Liver (tissue), 9 donors: ENCODE results near the gene GATAD1. TPM values are rescaled to one million over a fixed set of nuclear protein-coding genes. Genes with fewer than 3 reads are reported as not detected.

Experiments
- DNase-seq: peaks from one replicate; pipeline ENCODE4 v3.0.0-alpha.2; 2017; ENCODE audit warnings: low spot score
- H3K27ac ChIP-seq, 2 donors: one replicate each; pipeline ENCODE4 v1.7.0; 2013; ENCODE audit warnings: inconsistent platforms in 2 of 2, low read length in 2 of 2, control low read depth in 1 of 2, low read depth in 1 of 2, mild to moderate bottlenecking in 1 of 2
- H3K27me3 ChIP-seq, 4 donors: one replicate each; pipeline versions ENCODE4 v1.6.1 to v1.7.0; 2013; ENCODE audit warnings: low read length in 3 of 4, inconsistent platforms in 1 of 4, mild to moderate bottlenecking in 1 of 4, moderate library complexity in 1 of 4; ENCODE audit not compliant: control insufficient read depth in 4 of 4, insufficient read depth in 4 of 4
- H3K36me3 ChIP-seq, 4 donors: one replicate each; pipeline versions ENCODE4 v1.6.1 to v1.7.0; 2013; ENCODE audit warnings: low read length in 3 of 4, mild to moderate bottlenecking in 3 of 4, low read depth in 1 of 4, moderate library complexity in 1 of 4; ENCODE audit not compliant: control insufficient read depth in 4 of 4, insufficient read depth in 3 of 4
- H3K4me1 ChIP-seq, 4 donors: one replicate each; pipeline versions ENCODE4 v1.6.1 to v1.7.0; 2013; ENCODE audit warnings: low read length in 3 of 4, mild to moderate bottlenecking in 3 of 4, moderate library complexity in 1 of 4; ENCODE audit not compliant: control insufficient read depth in 4 of 4, insufficient read depth in 4 of 4
- H3K4me3 ChIP-seq, 3 donors: one replicate each; pipeline versions ENCODE4 v1.6.1 to v1.7.0; 2013; ENCODE audit warnings: low read length in 3 of 3, control low read depth in 1 of 3, low read depth in 1 of 3, mild to moderate bottlenecking in 1 of 3
- H3K9ac ChIP-seq, 2 donors: one replicate each; pipeline ENCODE4 v1.7.0; 2013; ENCODE audit warnings: low read length in 2 of 2, mild to moderate bottlenecking in 2 of 2, moderate library complexity in 2 of 2, control low read depth in 1 of 2, low read depth in 1 of 2
- H3K9me3 ChIP-seq, 4 donors: one replicate each; pipeline versions ENCODE4 v1.6.1 to v1.7.0; 2013; ENCODE audit warnings: low read length in 3 of 4; ENCODE audit not compliant: control insufficient read depth in 4 of 4
- CTCF ChIP-seq: fragments of 150-350 bp; IDR thresholded peaks from 2 replicates; pipeline ENCODE4 v1.5.1; 2017; ENCODE audit warnings: improper control_type of control experiment, low read depth, low read length; ENCODE audit not compliant: missing input control
- EGR1 ChIP-seq, 2 donors: IDR thresholded peaks; 2 replicates each; pipeline ENCODE4 v1.6.1; 2016 to 2018; ENCODE audit warnings: antibody characterized with exemption in 2 of 2, low read depth in 2 of 2
- FOXA1 ChIP-seq: IDR thresholded peaks from 2 replicates; pipeline ENCODE4 v1.6.1; 2016; ENCODE audit warnings: antibody characterized with exemption
- FOXA2 ChIP-seq: IDR thresholded peaks from 2 replicates; pipeline ENCODE4 v1.6.1; 2016; ENCODE audit warnings: antibody characterized with exemption
- GABPA ChIP-seq, 2 donors: IDR thresholded peaks in 1 of 2; conservative IDR thresholded peaks in 1 of 2; 2 replicates each; pipeline ENCODE4 v1.6.1; 2016; ENCODE audit warnings: antibody characterized with exemption in 2 of 2, mild to moderate bottlenecking in 1 of 2, moderate library complexity in 1 of 2
- HNF4A ChIP-seq, 2 donors: conservative IDR thresholded peaks; 2 replicates each; pipeline ENCODE4 v1.6.1; 2016; ENCODE audit warnings: antibody characterized with exemption in 2 of 2, mild to moderate bottlenecking in 2 of 2
- HNF4G ChIP-seq: IDR thresholded peaks from 2 replicates; pipeline ENCODE4 v1.6.1; 2016; ENCODE audit warnings: antibody characterized with exemption
- JUND ChIP-seq, 2 donors: IDR thresholded peaks; 2 replicates each; pipeline ENCODE4 v1.6.1; 2016; ENCODE audit warnings: antibody characterized with exemption in 2 of 2
- NR2F2 ChIP-seq: IDR thresholded peaks from 2 replicates; pipeline ENCODE4 v1.6.1; 2016; ENCODE audit warnings: antibody characterized with exemption
- RAD21 ChIP-seq, 2 donors: IDR thresholded peaks; 2 replicates each; pipeline ENCODE4 v1.6.1; 2016; ENCODE audit warnings: antibody characterized with exemption in 2 of 2, mild to moderate bottlenecking in 2 of 2
- RXRA ChIP-seq, 2 donors: IDR thresholded peaks; 2 replicates each; pipeline ENCODE4 v1.6.1; 2017 to 2018; ENCODE audit warnings: antibody characterized with exemption in 2 of 2, mild to moderate bottlenecking in 1 of 2
- SP1 ChIP-seq: IDR thresholded peaks from 2 replicates; pipeline ENCODE4 v1.6.1; 2018; ENCODE audit warnings: antibody characterized with exemption, mild to moderate bottlenecking
- TAF1 ChIP-seq: conservative IDR thresholded peaks from 2 replicates; pipeline ENCODE4 v1.6.1; 2016; ENCODE audit warnings: antibody characterized with exemption, mild to moderate bottlenecking
- YY1 ChIP-seq: IDR thresholded peaks from 2 replicates; pipeline ENCODE4 v1.6.1; 2016; ENCODE audit warnings: antibody characterized with exemption, mild to moderate bottlenecking
- WGBS: extraction: QIAGEN DNeasy Blood & Tissue Kit; methylation state at CpG from one replicate; pipeline ENCODE4 v1.1.7; 2013; 5-methylcytosine and 5-hydroxymethylcytosine counted together
- polyA plus RNA-seq, 2 donors: library from polyadenylated mRNA; stranded (reverse) in 1 of 2; unstranded in 1 of 2; fragments of 200-250 nt in 1 of 2; fragments of >200 nt in 1 of 2; fragmentation: Nextera tagmentation in 1 of 2; extraction: Ambion mirVana in 1 of 2; gene quantifications; one replicate each; pipeline versions ENCODE4 v1.2.1 to v1.2.3, GENCODE V29; 2013 to 2015
- total RNA-seq, 2 donors: library from RNA; depleted of rRNA; stranded (reverse); fragments of >200 nt; gene quantifications; one replicate each; pipeline ENCODE4 v1.2.3, GENCODE V29; 2014
- TF ChIP-seq, protein P1 (sequence below): IDR thresholded peaks from 2 replicates; pipeline ENCODE4 v1.6.1; 2016; ENCODE audit warnings: antibody characterized with exemption
- TF ChIP-seq, protein P2 (sequence below): IDR thresholded peaks from 2 replicates; pipeline ENCODE4 v1.6.1; 2016; ENCODE audit warnings: antibody characterized with exemption, mild to moderate bottlenecking
- TF ChIP-seq, protein P3 (sequence below): IDR thresholded peaks from 2 replicates; pipeline ENCODE4 v1.6.1; 2016; ENCODE audit warnings: antibody characterized with exemption
- donor health status: healthy.
- donor health status: healthy.
- donor health status: healthy.
- donor health status: healthy.
- donor health status: healthy.

Gene GATAD1
- total and polyA plus RNA-seq, 4 donors, result 7.8 to 22.8 (median 10.8) TPM

- H3K9ac ChIP-seq, result no peak overlapping the region
- H3K9me3 ChIP-seq, result no peaks in the 10 kb centered on the region
- TF ChIP-seq NR2F2 (no peak), HNF4G (no peak), TAF1 (no peak)
- TF ChIP-seq, protein P1, sequence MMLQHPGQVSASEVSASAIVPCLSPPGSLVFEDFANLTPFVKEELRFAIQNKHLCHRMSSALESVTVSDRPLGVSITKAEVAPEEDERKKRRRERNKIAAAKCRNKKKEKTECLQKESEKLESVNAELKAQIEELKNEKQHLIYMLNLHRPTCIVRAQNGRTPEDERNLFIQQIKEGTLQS, result no peak
- DNase-seq, result no peak
- no peak overlapping the region for H3K27ac ChIP-seq
- 96% methylated on average over 8 of the region's 8 CpGs for WGBS
- no peaks in the 10 kb centered on the region for H3K36me3 ChIP-seq
- peaks cover 0 to 9% (median 3%) of the 10 kb centered on the region in 4 donors for H3K4me1 ChIP-seq
- no peak overlapping the region for H3K4me3 ChIP-seq
- H3K27me3 ChIP-seq, result no peaks in the 10 kb centered on the region
Measured at GRCh38 chr7:92433019-92433418, 14.3 kb upstream of the GATAD1 start.

DNA sequence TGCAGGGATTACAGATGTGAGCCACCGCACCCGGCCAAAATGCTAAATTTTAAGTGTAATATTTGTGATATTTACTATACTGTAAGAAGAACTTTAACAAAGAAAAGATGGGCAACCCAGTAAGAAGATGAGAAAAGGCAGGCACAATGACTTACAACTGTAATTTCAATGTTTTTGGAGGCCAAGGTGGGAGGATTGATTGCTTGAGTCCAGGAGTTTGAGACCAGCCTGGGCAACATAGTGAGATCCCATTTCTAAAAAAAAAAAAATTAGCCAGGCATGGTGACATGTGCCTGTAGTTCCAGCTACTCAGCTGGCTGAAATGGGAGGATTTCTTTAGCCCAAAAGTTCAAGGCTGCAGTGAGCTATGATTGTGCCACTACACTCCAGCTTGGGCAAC is 11.7 kb upstream of the GATAD1 start:
- no peaks in the 10 kb centered on the region for H3K27me3 ChIP-seq
- no peak for TF ChIP-seq RAD21 (IDR thresholded peaks at IDR 0.05)
- TF ChIP-seq SP1, result no peak
- TF ChIP-seq, protein P1, result no peak
- TF ChIP-seq GABPA (IDR thresholded peaks at IDR 0.05 in 1 of 2, conservative IDR thresholded peaks at IDR 0.05 in 1 of 2), result no peak
- no peak for TF ChIP-seq NR2F2
- no peak for TF ChIP-seq HNF4G
- TF ChIP-seq EGR1 (IDR thresholded peaks at IDR 0.05; ENCODE audit: low read depth in 2 of 2), result no peak
- TF ChIP-seq RXRA (IDR thresholded peaks at IDR 0.05), result no peak
- TF ChIP-seq CTCF, result no peak
- WGBS, result 96% methylated on average over 2 of the region's 2 CpGs
- no peaks in the 10 kb centered on the region for H3K36me3 ChIP-seq
- no peak overlapping the region for H3K27ac ChIP-seq
- H3K4me3 ChIP-seq, result no peak overlapping the region
- no peak for DNase-seq
- no peak overlapping the region for H3K9ac ChIP-seq
- H3K9me3 ChIP-seq, result no peaks in the 10 kb centered on the region
- H3K4me1 ChIP-seq, result peaks cover 0 to 9% (median 3%) of the 10 kb centered on the region in 4 donors

DNA sequence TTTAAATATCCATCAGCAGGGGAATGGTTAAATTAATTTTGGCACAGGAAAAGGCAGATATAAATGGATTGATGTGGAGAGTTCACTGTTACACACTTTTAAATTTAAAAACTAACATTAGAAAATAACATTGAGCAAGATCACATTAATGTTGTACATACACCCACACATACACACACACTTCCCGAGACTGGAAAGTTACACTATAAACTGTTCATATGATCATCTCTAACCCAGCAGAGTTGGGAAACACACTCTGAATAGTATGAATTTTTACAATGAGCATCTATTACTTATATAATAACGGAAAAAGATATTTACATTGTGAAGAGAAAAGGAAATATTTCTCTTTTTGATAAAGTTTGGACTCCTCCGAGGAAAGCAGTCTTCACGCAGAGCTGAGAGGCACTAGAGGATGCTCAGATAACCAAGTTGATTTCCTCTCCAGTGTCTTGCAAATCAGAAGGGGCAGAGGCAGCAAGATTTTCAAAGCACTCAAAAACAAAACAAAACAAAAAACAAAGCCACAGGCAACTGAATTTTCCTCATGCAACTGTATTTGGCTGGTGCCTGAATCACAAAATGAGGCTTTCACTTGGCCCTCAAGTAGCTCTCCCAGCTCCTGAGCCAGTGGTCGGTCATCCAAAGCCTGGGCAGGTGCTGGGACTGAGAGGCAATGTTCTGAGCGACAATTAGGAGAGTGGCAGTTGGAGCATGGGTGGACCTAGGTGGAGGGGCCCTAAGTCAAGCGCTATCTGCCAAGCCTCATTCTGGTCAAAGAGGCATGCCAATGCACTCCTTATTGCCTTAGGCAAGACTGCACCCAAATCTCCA is 10.5 kb upstream of the GATAD1 start:
- WGBS, result 77% methylated on average over 7 of the region's 7 CpGs
- DNase-seq, result no peak
- no peaks in the 10 kb centered on the region for H3K27me3 ChIP-seq
- no peaks in the 10 kb centered on the region for H3K9me3 ChIP-seq
- peaks cover 0 to 9% (median 3%) of the 10 kb centered on the region in 4 donors for H3K4me1 ChIP-seq
- no peak overlapping the region for H3K9ac ChIP-seq
- no peak overlapping the region for H3K27ac ChIP-seq
- no peaks in the 10 kb centered on the region for H3K36me3 ChIP-seq
- H3K4me3 ChIP-seq, result no peak overlapping the region
- TF ChIP-seq FOXA2 (no peak), YY1 (no peak), CTCF (no peak), JUND (IDR thresholded peaks at IDR 0.05) (no peak), NR2F2 (no peak), HNF4A (conservative IDR thresholded peaks at IDR 0.05) (no peak), FOXA1 (no peak), TAF1 (no peak), HNF4G (no peak), RXRA (IDR thresholded peaks at IDR 0.05) (no peak)
- TF ChIP-seq, protein P1, result no peak
- TF ChIP-seq, protein P2, sequence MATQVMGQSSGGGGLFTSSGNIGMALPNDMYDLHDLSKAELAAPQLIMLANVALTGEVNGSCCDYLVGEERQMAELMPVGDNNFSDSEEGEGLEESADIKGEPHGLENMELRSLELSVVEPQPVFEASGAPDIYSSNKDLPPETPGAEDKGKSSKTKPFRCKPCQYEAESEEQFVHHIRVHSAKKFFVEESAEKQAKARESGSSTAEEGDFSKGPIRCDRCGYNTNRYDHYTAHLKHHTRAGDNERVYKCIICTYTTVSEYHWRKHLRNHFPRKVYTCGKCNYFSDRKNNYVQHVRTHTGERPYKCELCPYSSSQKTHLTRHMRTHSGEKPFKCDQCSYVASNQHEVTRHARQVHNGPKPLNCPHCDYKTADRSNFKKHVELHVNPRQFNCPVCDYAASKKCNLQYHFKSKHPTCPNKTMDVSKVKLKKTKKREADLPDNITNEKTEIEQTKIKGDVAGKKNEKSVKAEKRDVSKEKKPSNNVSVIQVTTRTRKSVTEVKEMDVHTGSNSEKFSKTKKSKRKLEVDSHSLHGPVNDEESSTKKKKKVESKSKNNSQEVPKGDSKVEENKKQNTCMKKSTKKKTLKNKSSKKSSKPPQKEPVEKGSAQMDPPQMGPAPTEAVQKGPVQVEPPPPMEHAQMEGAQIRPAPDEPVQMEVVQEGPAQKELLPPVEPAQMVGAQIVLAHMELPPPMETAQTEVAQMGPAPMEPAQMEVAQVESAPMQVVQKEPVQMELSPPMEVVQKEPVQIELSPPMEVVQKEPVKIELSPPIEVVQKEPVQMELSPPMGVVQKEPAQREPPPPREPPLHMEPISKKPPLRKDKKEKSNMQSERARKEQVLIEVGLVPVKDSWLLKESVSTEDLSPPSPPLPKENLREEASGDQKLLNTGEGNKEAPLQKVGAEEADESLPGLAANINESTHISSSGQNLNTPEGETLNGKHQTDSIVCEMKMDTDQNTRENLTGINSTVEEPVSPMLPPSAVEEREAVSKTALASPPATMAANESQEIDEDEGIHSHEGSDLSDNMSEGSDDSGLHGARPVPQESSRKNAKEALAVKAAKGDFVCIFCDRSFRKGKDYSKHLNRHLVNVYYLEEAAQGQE, result no peak
- TF ChIP-seq, protein P3, sequence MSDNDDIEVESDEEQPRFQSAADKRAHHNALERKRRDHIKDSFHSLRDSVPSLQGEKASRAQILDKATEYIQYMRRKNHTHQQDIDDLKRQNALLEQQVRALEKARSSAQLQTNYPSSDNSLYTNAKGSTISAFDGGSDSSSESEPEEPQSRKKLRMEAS, result no peak
